Renal cortical epithelial cell (primary cell): ENCODE measurements around the gene ACTL6B. TPM values are rescaled to one million over a fixed set of nuclear protein-coding genes. Genes with fewer than 3 reads are reported as not detected.

Source experiments
- DNase-seq: peaks from one replicate; pipeline ENCODE4 v3.0.0-alpha.2; 2011; ENCODE audit warnings: low read depth
- total RNA-seq: library from RNA; depleted of rRNA; stranded (reverse); fragments of >200 nt; gene quantifications from 2 replicates; pipeline ENCODE4 v1.2.3, GENCODE V29; 2014

The ACTL6B gene
- total RNA-seq, 1 donor from 2014 or later = not detected

GRCh38 chr7:100600730-100601038, 55.6 kb downstream of the ACTL6B start:
- DNase-seq = no peak

- no peak for DNase-seq
These were observed 56.1 kb downstream of the ACTL6B start for GRCh38 chr7:100599911-100600729.

- DNase-seq = no peak
These were observed 57.8 kb downstream of the ACTL6B start for GRCh38 chr7:100598425-100598824.

GRCh38 chr7:100595188-100595587, 61.1 kb downstream of the ACTL6B start:
- DNase-seq = no peak

Other genes with a start within 250 kb of the ACTL6B start
- gene ZCWPW1, start 227.7 kb downstream of the ACTL6B start, total RNA-seq = 0.17 and 2.8 TPM in 2 replicates
- 18.2 and 28.2 TPM in 2 replicates for gene MEPCE, start 226.6 kb downstream of the ACTL6B start, total RNA-seq
- gene PPP1R35, start 220.0 kb downstream of the ACTL6B start, total RNA-seq = 13.1 and 29.7 TPM in 2 replicates
- gene SPACDR, start 192.2 kb downstream of the ACTL6B start, total RNA-seq = not detected in 2 replicates
- 14.6 and 25.2 TPM in 2 replicates for gene TSC22D4, start 177.2 kb downstream of the ACTL6B start, total RNA-seq
- gene NYAP1, start 172.5 kb downstream of the ACTL6B start, total RNA-seq = 0.20 TPM in 1 of 2 replicates, not detected in the other
- gene AGFG2, start 117.2 kb downstream of the ACTL6B start, total RNA-seq = 4.2 and 8.2 TPM in 2 replicates
- gene SAP25, start 82.5 kb downstream of the ACTL6B start, total RNA-seq = not detected in 2 replicates
- 5.0 and 10.6 TPM in 2 replicates for gene LRCH4, start 70.3 kb downstream of the ACTL6B start, total RNA-seq
- gene FBXO24, start 70.1 kb downstream of the ACTL6B start, total RNA-seq = 0.35 TPM in 1 of 2 replicates, not detected in the other
- gene PCOLCE, start 54.1 kb downstream of the ACTL6B start, total RNA-seq = 1.9 and 2.3 TPM in 2 replicates
- 10.2 and 12.9 TPM in 2 replicates for gene MOSPD3, start 43.9 kb downstream of the ACTL6B start, total RNA-seq
- 0.35 and 1.0 TPM in 2 replicates for gene TFR2, start 14.9 kb downstream of the ACTL6B start, total RNA-seq
- 120 and 162 TPM in 2 replicates for gene GNB2, start 17.3 kb upstream of the ACTL6B start, total RNA-seq
- gene GIGYF1, start 37.8 kb upstream of the ACTL6B start, total RNA-seq = 7.3 and 26.1 TPM in 2 replicates
- 21.1 and 63.4 TPM in 2 replicates for gene POP7, start 49.7 kb upstream of the ACTL6B start, total RNA-seq
- not detected in 2 replicates for gene EPO, start 64.0 kb upstream of the ACTL6B start, total RNA-seq
- gene ZAN, start 77.1 kb upstream of the ACTL6B start, total RNA-seq = not detected in 2 replicates
- gene EPHB4, start 171.1 kb upstream of the ACTL6B start, total RNA-seq = 80.9 and 141 TPM in 2 replicates
- gene SLC12A9, start 196.3 kb upstream of the ACTL6B start, total RNA-seq = 13.8 and 25.5 TPM in 2 replicates
- gene TRIP6, start 210.9 kb upstream of the ACTL6B start, total RNA-seq = 87.9 and 95.2 TPM in 2 replicates
- 32.8 and 51.7 TPM in 2 replicates for gene SRRT, start 218.7 kb upstream of the ACTL6B start, total RNA-seq
- gene UFSP1, start 233.3 kb upstream of the ACTL6B start, total RNA-seq = 2.1 and 5.2 TPM in 2 replicates
- gene ACHE, start 239.4 kb upstream of the ACTL6B start, total RNA-seq = 0.94 and 1.2 TPM in 2 replicates